GM04504 (cell line): ENCODE data around the gene IGLL5.

Experiments
- DNase-seq: peaks from one replicate; pipeline ENCODE4 v3.0.0-alpha.2; 2012; ENCODE audit warnings: low read depth

The IGLL5 gene

DNA sequence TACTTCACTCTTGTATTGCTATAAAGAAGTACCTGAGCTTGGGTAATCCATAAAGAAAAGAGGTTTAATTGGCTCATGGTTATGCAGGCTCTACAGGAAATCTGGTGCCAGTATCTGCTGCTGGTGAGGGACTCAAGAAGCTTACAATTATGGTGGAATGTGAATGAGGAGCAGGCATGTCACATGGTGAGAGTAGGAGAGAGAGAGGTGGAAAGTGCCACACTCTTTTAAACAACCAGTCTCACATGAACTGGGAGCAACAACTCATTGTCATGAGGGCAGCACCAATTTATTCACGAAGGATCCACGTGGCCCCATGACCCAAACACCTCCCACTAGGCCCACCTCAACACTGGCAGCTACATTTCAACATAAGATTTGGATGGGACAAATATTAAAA, 24.6 kb upstream of the IGLL5 start:
- no peak for DNase-seq

- DNase-seq = no peak
These were observed 22.1 kb upstream of the IGLL5 start for GRCh38 chr22:22865311-22866072.

DNA sequence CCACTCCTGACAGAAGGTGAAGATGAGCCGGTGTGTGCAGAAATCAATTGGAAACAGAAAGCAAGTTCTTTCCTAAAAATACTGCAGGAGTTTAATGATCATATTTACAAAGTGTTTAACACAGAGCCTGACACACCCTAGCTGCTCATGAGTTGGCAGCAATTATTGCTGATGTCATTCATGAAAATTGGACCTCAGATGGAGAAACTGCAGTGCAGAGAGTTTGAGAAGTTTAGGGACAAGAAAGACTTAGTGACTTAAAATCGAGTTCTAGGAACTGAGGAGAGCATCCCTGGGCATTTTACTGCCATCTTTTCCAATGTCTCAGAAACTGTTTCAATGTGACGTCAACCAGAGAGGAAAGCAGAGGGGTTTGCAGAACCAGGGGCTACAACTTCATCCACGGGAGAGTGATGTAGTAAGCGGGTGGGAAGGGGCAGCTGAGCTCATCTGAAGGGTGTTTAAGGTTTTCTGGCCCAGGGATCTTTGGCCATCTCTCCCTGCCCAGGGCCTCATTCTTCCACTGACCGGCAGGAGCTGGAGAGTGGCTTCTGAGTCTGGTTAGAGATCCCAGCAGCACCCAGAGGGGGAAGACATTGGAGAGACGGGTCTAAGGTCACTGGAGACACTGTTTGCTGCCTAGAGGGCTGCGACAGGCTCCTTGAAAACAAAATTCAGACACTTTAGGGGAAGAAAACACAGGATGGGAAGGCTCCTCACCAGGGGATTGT, 21.1 kb upstream of the IGLL5 start:
- no peak for DNase-seq

- no peak for DNase-seq
These were observed 19.5 kb upstream of the IGLL5 start for GRCh38 chr22:22867996-22868715.

DNA sequence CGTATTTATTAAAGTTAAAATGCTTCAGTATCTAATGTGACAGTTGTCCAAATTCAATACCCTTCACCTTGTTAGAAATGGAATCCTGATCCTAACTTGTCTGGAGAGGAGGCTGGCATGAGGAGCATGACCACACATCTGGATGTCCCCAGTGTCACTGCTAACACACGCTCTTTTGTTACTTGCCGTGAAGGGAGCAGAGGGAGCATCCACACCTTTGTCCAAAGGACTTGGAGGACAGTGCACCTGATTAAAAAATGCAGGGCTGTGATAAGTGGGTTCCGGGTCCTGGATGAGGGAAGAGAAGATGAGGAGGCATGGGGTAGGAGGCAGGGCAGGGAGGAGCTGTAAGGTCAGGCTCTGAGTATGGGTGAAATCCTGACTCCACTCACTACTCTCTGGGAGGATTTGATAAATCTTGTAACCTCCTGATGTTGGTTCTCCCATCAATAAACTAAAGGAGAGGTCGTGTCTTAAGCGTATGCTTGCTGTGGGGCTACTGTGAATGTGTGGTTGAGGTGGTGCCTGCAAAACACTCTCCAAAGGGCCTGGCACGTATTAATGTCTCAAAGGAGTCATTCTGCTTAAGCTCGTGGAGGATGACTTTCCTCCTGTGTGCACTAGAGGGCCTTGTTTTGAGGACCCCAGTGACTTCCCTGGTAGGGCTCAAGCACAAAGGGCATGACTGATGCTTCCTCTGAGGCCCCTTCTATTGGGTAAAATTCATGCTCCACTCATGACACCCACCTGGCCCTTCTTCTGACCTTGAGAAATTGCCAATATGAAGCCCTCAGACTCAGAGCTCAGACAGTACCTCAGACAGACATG, 16.8 kb upstream of the IGLL5 start:
- no peak for DNase-seq

DNA sequence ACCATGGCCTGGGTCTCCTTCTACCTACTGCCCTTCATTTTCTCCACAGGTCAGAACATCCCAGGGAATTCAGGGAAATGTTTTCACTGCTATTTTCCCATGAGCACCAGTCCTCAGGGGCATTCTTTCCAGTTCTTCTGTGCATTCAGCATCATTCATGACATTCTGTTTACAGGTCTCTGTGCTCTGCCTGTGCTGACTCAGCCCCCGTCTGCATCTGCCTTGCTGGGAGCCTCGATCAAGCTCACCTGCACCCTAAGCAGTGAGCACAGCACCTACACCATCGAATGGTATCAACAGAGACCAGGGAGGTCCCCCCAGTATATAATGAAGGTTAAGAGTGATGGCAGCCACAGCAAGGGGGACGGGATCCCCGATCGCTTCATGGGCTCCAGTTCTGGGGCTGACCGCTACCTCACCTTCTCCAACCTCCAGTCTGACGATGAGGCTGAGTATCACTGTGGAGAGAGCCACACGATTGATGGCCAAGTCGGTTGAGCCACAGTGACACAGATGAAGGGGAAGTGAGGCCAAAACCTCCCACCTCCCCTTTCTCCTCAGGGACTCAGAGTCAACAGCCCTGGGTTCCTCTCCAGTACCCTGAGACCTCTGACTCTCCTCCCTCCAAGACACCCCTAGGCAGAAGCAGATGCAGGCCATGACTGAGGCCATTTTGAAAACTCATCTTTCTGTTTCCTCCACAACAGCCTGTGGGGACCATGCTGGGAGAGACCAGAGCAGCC, 15.9 kb upstream of the IGLL5 start:
- no peak for DNase-seq

- DNase-seq = no peak
These were observed 14.6 kb upstream of the IGLL5 start for GRCh38 chr22:22872722-22873708.

DNA sequence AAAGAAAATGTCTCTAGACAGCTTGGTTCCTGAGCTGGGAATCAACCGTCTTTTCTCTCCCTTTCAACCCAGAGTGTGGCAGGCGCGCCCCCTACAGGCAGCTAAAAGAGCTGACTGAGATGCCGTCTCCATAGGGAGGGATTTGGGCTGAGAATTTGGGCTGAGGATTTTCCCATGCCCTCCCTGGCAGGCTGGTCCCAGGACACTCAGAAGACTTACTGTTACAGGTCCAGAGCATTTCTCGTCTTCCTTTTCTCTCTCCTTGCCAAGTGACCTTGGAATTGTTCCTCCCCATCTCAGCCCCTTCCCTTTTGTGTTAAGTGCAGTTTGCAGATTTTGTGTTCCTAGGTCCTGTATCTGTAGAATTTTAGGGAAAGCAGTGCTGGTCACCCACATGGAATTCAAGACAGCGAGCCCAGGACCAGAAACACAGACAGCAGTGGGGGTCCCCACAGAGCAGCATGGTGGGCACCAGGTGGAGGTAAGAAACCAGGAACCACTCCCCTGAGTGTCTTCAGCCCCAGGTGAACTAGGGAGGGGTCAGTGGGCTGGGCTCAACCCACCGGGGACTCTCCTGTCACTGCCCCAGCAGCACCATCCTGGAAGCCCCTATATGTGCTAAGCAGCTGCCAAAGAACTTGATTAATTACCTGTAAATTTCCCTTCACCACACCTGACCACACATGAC, 9.9 kb upstream of the IGLL5 start:
- peak; percentile 12 for DNase-seq

DNA sequence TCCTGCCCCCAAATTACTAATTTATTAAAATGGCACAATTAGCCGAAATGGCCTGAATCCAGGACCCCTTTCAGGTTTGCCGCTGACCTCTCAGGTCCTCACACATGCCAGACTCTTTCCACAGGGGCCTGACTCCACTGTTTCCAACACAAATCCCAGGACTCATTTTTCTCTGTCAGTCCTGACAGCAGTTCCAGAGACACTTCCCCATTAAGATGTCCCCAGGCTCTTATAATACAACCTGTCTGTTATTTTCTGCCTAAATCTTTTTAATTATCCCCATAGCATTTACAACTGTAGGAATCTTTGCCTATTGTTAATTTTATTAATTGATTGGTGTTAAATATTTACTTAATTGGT, 9.4 kb upstream of the IGLL5 start:
- no peak for DNase-seq

DNA sequence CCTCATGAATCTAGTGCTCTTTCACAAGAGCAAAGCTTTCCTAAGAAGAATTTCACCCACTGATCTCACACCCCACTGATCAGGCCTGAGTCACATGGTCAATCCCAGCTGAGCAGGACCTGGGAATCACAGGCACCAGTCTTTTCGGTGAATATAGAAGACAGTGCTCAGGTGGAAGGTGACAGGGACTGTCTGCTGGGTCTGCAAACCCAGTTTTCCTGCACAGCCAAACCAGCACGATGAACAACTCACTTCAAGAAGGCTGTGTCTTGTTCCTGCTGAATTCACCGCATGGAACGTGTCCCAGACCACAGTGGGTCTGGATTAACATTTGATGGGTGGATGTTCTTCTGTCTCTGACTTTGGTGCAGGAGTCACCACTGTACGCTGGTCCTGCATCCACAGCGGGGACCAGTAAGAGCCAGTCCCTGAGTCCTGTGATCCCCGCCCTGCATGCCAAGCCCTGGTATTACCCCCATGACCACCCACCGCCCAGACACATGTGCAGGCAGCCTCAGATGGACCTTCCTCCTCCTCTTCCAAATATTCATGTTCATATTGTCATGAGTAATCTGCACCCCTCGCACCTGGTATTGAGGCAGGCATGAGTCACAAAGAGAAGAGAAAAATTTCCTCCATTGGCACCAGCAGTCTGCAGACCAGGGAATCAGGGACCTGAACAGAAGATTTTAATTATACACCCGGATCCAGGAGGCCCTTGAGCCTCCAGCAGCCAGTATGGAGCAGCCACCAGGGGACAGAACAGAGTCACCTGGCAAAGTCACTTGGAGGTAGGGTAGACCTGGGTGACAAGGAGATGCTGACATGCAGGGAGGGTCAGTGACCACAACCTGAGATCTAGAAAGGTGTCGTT, 8.6 kb upstream of the IGLL5 start:
- no peak for DNase-seq

DNA sequence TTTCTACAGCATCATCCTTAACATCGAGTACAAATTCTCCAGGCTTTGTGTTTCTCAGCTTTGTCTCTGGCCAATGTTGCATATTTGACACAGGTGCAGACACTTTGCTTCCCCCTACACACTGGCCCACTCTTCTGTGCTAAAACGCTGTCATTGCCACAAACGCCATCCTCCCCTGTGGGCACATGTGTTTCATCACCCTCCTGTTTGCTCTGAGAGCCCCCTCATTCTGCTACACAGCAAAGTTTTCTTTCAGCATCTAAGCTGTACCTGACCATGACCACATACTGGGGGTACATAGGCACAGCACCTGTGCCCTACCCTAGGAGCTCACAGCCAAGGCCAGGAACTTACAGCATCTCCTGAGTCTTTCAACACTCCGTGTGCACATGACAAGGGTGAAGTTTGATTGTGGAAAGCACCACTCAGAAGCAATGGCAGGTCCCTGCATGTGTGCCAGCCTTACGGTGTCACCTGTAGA, 7.9 kb upstream of the IGLL5 start:
- DNase-seq = no peak

- DNase-seq = no peak
These were observed 7.0 kb upstream of the IGLL5 start for GRCh38 chr22:22880645-22881044.

DNA sequence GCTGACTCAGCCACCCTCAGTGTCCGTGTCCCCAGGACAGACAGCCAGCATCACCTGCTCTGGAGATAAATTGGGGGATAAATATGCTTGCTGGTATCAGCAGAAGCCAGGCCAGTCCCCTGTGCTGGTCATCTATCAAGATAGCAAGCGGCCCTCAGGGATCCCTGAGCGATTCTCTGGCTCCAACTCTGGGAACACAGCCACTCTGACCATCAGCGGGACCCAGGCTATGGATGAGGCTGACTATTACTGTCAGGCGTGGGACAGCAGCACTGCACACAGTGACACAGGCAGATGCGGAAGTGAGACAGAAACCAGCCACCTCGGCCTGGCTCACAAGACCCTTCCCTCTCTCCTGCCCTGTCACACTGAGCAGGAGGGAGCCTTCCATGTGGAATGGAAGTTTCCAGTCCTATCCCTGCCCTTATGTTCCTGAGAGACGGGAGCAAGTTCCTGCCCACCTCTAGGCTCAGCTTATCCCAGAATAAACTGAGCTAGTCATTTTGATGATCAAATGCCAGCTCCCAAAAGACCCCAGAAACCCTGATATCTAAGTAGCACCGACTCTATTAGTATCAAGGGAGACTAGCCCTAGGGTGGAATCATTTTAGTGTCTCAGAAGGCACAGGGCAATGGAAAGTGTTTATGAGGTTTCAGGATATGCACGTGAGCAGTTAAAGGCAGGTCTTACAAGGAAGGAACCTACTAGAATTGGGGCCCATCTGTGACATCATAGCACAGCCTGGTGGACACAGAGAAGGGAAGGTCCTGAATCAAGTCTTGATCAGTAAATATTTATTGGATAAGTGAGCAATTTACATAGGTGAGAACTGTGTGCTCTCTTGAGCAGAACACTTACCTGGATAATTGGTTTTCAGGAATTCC, 6.3 kb upstream of the IGLL5 start:
- no peak for DNase-seq

- DNase-seq = no peak
These were observed 5.4 kb upstream of the IGLL5 start for GRCh38 chr22:22882033-22882717.

GRCh38 chr22:22883090-22883727, 4.4 kb upstream of the IGLL5 start:
- no peak for DNase-seq
